ENCODE data around the gene HHAT.

The HHAT gene

DNA sequence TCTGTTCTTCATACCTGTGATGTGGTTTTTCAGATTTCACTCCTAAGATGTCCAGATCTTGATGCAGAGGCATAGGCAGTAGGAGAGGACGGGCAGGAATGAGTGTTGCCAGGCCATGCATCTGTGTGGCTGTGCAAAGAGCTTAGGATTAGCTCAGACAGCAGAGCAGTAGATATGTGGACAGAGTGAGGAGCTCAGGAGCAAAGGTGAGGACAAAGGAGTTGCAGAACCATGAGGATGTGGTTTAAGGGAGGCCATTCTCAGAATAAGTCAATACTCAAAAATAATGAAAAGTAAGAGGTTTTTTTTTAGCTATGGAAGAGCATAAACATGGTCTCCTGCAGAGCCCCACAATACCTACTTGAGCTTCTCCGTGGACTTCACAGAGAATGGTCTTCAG lies 158.3 kb downstream of the HHAT start:
- no peaks in the 10 kb centered on the region for H3K9me3 ChIP-seq (ENCODE audit: control insufficient read depth, low read length)
- 68% methylated on average over 2 of the region's 2 CpGs for WGBS
- no peak overlapping the region for H3K4me2 ChIP-seq (ENCODE audit: low read length, poor library complexity, severe bottlenecking)
- H3K27ac ChIP-seq (ENCODE audit: low read length, poor library complexity, severe bottlenecking) = no peak overlapping the region
- no peaks in the 10 kb centered on the region for H3K27me3 ChIP-seq (ENCODE audit: control insufficient read depth in 1 of 2, insufficient read depth in 1 of 2, low read length in 2 of 2)
- H2BK5ac ChIP-seq (ENCODE audit: low read depth, low read length, poor library complexity, severe bottlenecking) = no peak overlapping the region
- H3K23ac ChIP-seq (ENCODE audit: low read length in 2 of 2) = no peak overlapping the region
- no peak overlapping the region for H3K4me3 ChIP-seq (ENCODE audit: insufficient read depth in 1 of 2, low read depth in 1 of 2, low read length in 2 of 2)
- H2BK120ac ChIP-seq (ENCODE audit: low read depth, low read length) = no peak overlapping the region
- DNase-seq = no peak
- no peak overlapping the region for H2BK12ac ChIP-seq (ENCODE audit: low read length in 2 of 2)
- H3K4me1 ChIP-seq (ENCODE audit: control insufficient read depth, insufficient read depth, low read depth, low read length) = no peaks in the 10 kb centered on the region
- H3K36me3 ChIP-seq (ENCODE audit: control insufficient read depth in 1 of 2, insufficient read depth in 2 of 2, low read depth in 1 of 2, low read length in 2 of 2) = no peaks in the 10 kb centered on the region
- no peaks in the 10 kb centered on the region for H3K79me1 ChIP-seq (replicated peaks; ENCODE audit: low read length, poor library complexity, severe bottlenecking)
- no peak overlapping the region for H3K14ac ChIP-seq (ENCODE audit: low read length in 2 of 2)
- H4K91ac ChIP-seq (ENCODE audit: low read length) = no peak overlapping the region
- H2BK15ac ChIP-seq (ENCODE audit: low read depth, poor library complexity, severe bottlenecking) = no peak overlapping the region
- no peak overlapping the region for H2AFZ ChIP-seq (ENCODE audit: low read depth, low read length)
- H3K18ac ChIP-seq (ENCODE audit: low read depth in 1 of 2, low read length in 2 of 2) = no peak overlapping the region
- H4K8ac ChIP-seq (ENCODE audit: low read length) = no peak overlapping the region
- no peak overlapping the region for H2AK5ac ChIP-seq (ENCODE audit: low read length, severe bottlenecking)
- H3K9ac ChIP-seq (ENCODE audit: low read length) = no peak overlapping the region
- no peak overlapping the region for H3K4ac ChIP-seq (ENCODE audit: low read depth in 1 of 2, low read length in 2 of 2)

- no peak overlapping the region for H3K4ac ChIP-seq (ENCODE audit: low read depth in 1 of 2, low read length in 2 of 2)
- no peak overlapping the region for H3K4me2 ChIP-seq (ENCODE audit: low read length, poor library complexity, severe bottlenecking)
- H2BK12ac ChIP-seq (ENCODE audit: low read length in 2 of 2) = no peak overlapping the region
- no peaks in the 10 kb centered on the region for H3K27me3 ChIP-seq (ENCODE audit: control insufficient read depth in 1 of 2, insufficient read depth in 1 of 2, low read length in 2 of 2)
- no peak overlapping the region for H2AK5ac ChIP-seq (ENCODE audit: low read length, severe bottlenecking)
- no peak overlapping the region for H3K14ac ChIP-seq (ENCODE audit: low read length in 2 of 2)
- no peak overlapping the region for H3K4me3 ChIP-seq (ENCODE audit: insufficient read depth in 1 of 2, low read depth in 1 of 2, low read length in 2 of 2)
- H3K36me3 ChIP-seq (ENCODE audit: control insufficient read depth in 1 of 2, insufficient read depth in 2 of 2, low read depth in 1 of 2, low read length in 2 of 2) = no peaks in the 10 kb centered on the region
- H3K27ac ChIP-seq (ENCODE audit: low read length, poor library complexity, severe bottlenecking) = no peak overlapping the region
- H3K4me1 ChIP-seq (ENCODE audit: control insufficient read depth, insufficient read depth, low read depth, low read length) = no peaks in the 10 kb centered on the region
- H3K79me1 ChIP-seq (replicated peaks; ENCODE audit: low read length, poor library complexity, severe bottlenecking) = no peaks in the 10 kb centered on the region
- H3K23ac ChIP-seq (ENCODE audit: low read length in 2 of 2) = no peak overlapping the region
- no peak for DNase-seq
- no peak overlapping the region for H2BK120ac ChIP-seq (ENCODE audit: low read depth, low read length)
- H3K9ac ChIP-seq (ENCODE audit: low read length) = no peak overlapping the region
- WGBS = 77% methylated on average over 1 of the region's 1 CpG
- H4K91ac ChIP-seq (ENCODE audit: low read length) = no peak overlapping the region
- H4K8ac ChIP-seq (ENCODE audit: low read length) = no peak overlapping the region
- H2BK5ac ChIP-seq (ENCODE audit: low read depth, low read length, poor library complexity, severe bottlenecking) = no peak overlapping the region
- no peaks in the 10 kb centered on the region for H3K9me3 ChIP-seq (ENCODE audit: control insufficient read depth, low read length)
- H2BK15ac ChIP-seq (ENCODE audit: low read depth, poor library complexity, severe bottlenecking) = no peak overlapping the region
- H2AFZ ChIP-seq (ENCODE audit: low read depth, low read length) = no peak overlapping the region
- H3K18ac ChIP-seq (ENCODE audit: low read depth in 1 of 2, low read length in 2 of 2) = no peak overlapping the region
These were observed 160.8 kb downstream of the HHAT start for GRCh38 chr1:210489491-210489890.

DNA sequence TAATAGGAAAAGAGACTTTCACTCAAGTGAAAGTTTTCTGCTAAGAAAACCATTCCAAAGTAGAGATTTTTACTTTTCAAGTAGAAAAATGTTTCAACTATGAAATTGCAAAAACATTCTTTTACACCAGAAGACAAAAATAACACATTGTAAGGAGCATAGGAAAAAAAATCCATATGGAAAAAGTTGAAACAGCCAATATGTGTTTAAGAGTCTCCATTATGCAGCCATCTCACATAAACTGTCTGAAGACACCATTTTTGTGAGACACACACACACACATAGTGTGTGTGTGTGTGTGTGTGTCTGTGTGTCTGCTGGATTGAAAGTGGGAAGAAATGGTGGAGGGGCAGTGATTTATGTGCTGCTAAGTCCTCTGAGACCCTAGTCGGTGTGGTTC lies 162.1 kb downstream of the HHAT start:
- H4K91ac ChIP-seq (ENCODE audit: low read length) = no peak overlapping the region
- H4K8ac ChIP-seq (ENCODE audit: low read length) = no peak overlapping the region
- no peak overlapping the region for H3K18ac ChIP-seq (ENCODE audit: low read depth in 1 of 2, low read length in 2 of 2)
- H3K4ac ChIP-seq (ENCODE audit: low read depth in 1 of 2, low read length in 2 of 2) = no peak overlapping the region
- no peak overlapping the region for H3K4me2 ChIP-seq (ENCODE audit: low read length, poor library complexity, severe bottlenecking)
- no peak overlapping the region for H3K14ac ChIP-seq (ENCODE audit: low read length in 2 of 2)
- no peak overlapping the region for H2AFZ ChIP-seq (ENCODE audit: low read depth, low read length)
- H3K27me3 ChIP-seq (ENCODE audit: control insufficient read depth in 1 of 2, insufficient read depth in 1 of 2, low read length in 2 of 2) = no peaks in the 10 kb centered on the region
- no peak overlapping the region for H2BK12ac ChIP-seq (ENCODE audit: low read length in 2 of 2)
- no peak overlapping the region for H2BK120ac ChIP-seq (ENCODE audit: low read depth, low read length)
- DNase-seq = no peak
- WGBS = 67% methylated on average over 1 of the region's 1 CpG
- no peak overlapping the region for H3K27ac ChIP-seq (ENCODE audit: low read length, poor library complexity, severe bottlenecking)
- H2AK5ac ChIP-seq (ENCODE audit: low read length, severe bottlenecking) = no peak overlapping the region
- H2BK5ac ChIP-seq (ENCODE audit: low read depth, low read length, poor library complexity, severe bottlenecking) = no peak overlapping the region
- H3K9me3 ChIP-seq (ENCODE audit: control insufficient read depth, low read length) = no peaks in the 10 kb centered on the region
- H3K36me3 ChIP-seq (ENCODE audit: control insufficient read depth in 1 of 2, insufficient read depth in 2 of 2, low read depth in 1 of 2, low read length in 2 of 2) = no peaks in the 10 kb centered on the region
- no peak overlapping the region for H3K4me3 ChIP-seq (ENCODE audit: insufficient read depth in 1 of 2, low read depth in 1 of 2, low read length in 2 of 2)
- H3K79me1 ChIP-seq (replicated peaks; ENCODE audit: low read length, poor library complexity, severe bottlenecking) = no peaks in the 10 kb centered on the region
- H3K9ac ChIP-seq (ENCODE audit: low read length) = no peak overlapping the region
- no peaks in the 10 kb centered on the region for H3K4me1 ChIP-seq (ENCODE audit: control insufficient read depth, insufficient read depth, low read depth, low read length)
- no peak overlapping the region for H2BK15ac ChIP-seq (ENCODE audit: low read depth, poor library complexity, severe bottlenecking)
- H3K23ac ChIP-seq (ENCODE audit: low read length in 2 of 2) = no peak overlapping the region

GRCh38 chr1:210496063-210496462 lies 167.4 kb downstream of the HHAT start:
- no peak overlapping the region for H3K18ac ChIP-seq (ENCODE audit: low read depth in 1 of 2, low read length in 2 of 2)
- H3K4me1 ChIP-seq (ENCODE audit: control insufficient read depth, insufficient read depth, low read depth, low read length) = no peaks in the 10 kb centered on the region
- H2BK120ac ChIP-seq (ENCODE audit: low read depth, low read length) = no peak overlapping the region
- no peak overlapping the region for H2AFZ ChIP-seq (ENCODE audit: low read depth, low read length)
- H3K9ac ChIP-seq (ENCODE audit: low read length) = no peak overlapping the region
- H2BK5ac ChIP-seq (ENCODE audit: low read depth, low read length, poor library complexity, severe bottlenecking) = no peak overlapping the region
- H3K27ac ChIP-seq (ENCODE audit: low read length, poor library complexity, severe bottlenecking) = no peak overlapping the region
- no peak overlapping the region for H2BK12ac ChIP-seq (ENCODE audit: low read length in 2 of 2)
- peaks cover 0 to 4% of the 10 kb centered on the region in 2 experiments for H3K36me3 ChIP-seq (ENCODE audit: control insufficient read depth in 1 of 2, insufficient read depth in 2 of 2, low read depth in 1 of 2, low read length in 2 of 2)
- H3K79me1 ChIP-seq (replicated peaks; ENCODE audit: low read length, poor library complexity, severe bottlenecking) = peaks cover 2% of the 10 kb centered on the region
- no peak for DNase-seq
- H3K14ac ChIP-seq (ENCODE audit: low read length in 2 of 2) = no peak overlapping the region
- no peak overlapping the region for H3K4me3 ChIP-seq (ENCODE audit: insufficient read depth in 1 of 2, low read depth in 1 of 2, low read length in 2 of 2)
- no peak overlapping the region for H2BK15ac ChIP-seq (ENCODE audit: low read depth, poor library complexity, severe bottlenecking)
- H3K23ac ChIP-seq (ENCODE audit: low read length in 2 of 2) = no peak overlapping the region
- WGBS = 88% methylated on average over 2 of the region's 3 CpGs
- no peak overlapping the region for H2AK5ac ChIP-seq (ENCODE audit: low read length, severe bottlenecking)
- no peaks in the 10 kb centered on the region for H3K9me3 ChIP-seq (ENCODE audit: control insufficient read depth, low read length)
- no peak overlapping the region for H3K4ac ChIP-seq (ENCODE audit: low read depth in 1 of 2, low read length in 2 of 2)
- H4K91ac ChIP-seq (ENCODE audit: low read length) = no peak overlapping the region
- H3K27me3 ChIP-seq (ENCODE audit: control insufficient read depth in 1 of 2, insufficient read depth in 1 of 2, low read length in 2 of 2) = no peaks in the 10 kb centered on the region
- no peak overlapping the region for H4K8ac ChIP-seq (ENCODE audit: low read length)
- H3K4me2 ChIP-seq (ENCODE audit: low read length, poor library complexity, severe bottlenecking) = no peak overlapping the region

Data from mesenchymal stem cell (in vitro differentiated cells and primary cell).